Ascending aorta (tissue), 2 donors: ENCODE data around the gene CNOT9. TPM values are rescaled to one million over a fixed set of nuclear protein-coding genes. Genes with fewer than 3 reads are reported as not detected.
"Not testable (repeated sequence)": the region's sequence is repeated elsewhere in the genome, so short reads cannot be mapped to it uniquely, and the experiment has no call there.

ENCODE experiments used
- DNase-seq, 2 donors: peaks; one replicate each; pipeline ENCODE4 v3.0.0-alpha.2; 2019; ENCODE audit warnings: low spot score in 2 of 2
- H3K27ac ChIP-seq, 2 donors: fragments of 200-600 bp; sonication (generic); one replicate each; pipeline ENCODE4 v1.5.1; 2016 to 2017; ENCODE audit warnings: mild to moderate bottlenecking in 1 of 2
- H3K27me3 ChIP-seq: fragments of 200-600 bp; sonication (generic); one replicate; pipeline ENCODE4 v1.5.1; 2017
- H3K36me3 ChIP-seq, 2 donors: fragments of 200-600 bp; sonication (generic); one replicate each; pipeline ENCODE4 v1.5.1; 2016
- H3K4me1 ChIP-seq, 2 donors: fragments of 200-600 bp; sonication (generic); one replicate each; pipeline ENCODE4 v1.5.1; 2016 to 2017; ENCODE audit warnings: mild to moderate bottlenecking in 1 of 2
- H3K4me3 ChIP-seq, 2 donors: fragments of 200-600 bp; sonication (generic); one replicate each; pipeline ENCODE4 v1.5.1; 2016 to 2017; ENCODE audit warnings: mild to moderate bottlenecking in 1 of 2
- H3K9me3 ChIP-seq, 2 donors: fragments of 200-600 bp; sonication (generic); one replicate each; pipeline ENCODE4 v1.5.1; 2016
- intact Hi-C: fragments of 100-400 bp; cut with DNase I; formaldehyde crosslinking; loops from one replicate; pipeline ENCODE4 v1.15.1; 2023
- total RNA-seq: library from RNA; depleted of rRNA; stranded (reverse); fragments of >200 nt; gene quantifications from one replicate; pipeline ENCODE4 v1.1.0, GENCODE V29; 2016
- TF ChIP-seq, protein P1 (sequence below), 3 experiments: fragments of 200-600 bp in 2 of 3; fragments of 450-650 bp in 1 of 3; sonication (generic) in 2 of 3; IDR thresholded peaks; one replicate each; pipeline ENCODE4 v1.5.1; 2016 to 2019; ENCODE audit warnings: antibody characterized with exemption in 3 of 3, mild to moderate bottlenecking in 1 of 3, moderate library complexity in 1 of 3

The CNOT9 gene, protein sequence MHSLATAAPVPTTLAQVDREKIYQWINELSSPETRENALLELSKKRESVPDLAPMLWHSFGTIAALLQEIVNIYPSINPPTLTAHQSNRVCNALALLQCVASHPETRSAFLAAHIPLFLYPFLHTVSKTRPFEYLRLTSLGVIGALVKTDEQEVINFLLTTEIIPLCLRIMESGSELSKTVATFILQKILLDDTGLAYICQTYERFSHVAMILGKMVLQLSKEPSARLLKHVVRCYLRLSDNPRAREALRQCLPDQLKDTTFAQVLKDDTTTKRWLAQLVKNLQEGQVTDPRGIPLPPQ
- total RNA-seq = 46.7 TPM

DNA sequence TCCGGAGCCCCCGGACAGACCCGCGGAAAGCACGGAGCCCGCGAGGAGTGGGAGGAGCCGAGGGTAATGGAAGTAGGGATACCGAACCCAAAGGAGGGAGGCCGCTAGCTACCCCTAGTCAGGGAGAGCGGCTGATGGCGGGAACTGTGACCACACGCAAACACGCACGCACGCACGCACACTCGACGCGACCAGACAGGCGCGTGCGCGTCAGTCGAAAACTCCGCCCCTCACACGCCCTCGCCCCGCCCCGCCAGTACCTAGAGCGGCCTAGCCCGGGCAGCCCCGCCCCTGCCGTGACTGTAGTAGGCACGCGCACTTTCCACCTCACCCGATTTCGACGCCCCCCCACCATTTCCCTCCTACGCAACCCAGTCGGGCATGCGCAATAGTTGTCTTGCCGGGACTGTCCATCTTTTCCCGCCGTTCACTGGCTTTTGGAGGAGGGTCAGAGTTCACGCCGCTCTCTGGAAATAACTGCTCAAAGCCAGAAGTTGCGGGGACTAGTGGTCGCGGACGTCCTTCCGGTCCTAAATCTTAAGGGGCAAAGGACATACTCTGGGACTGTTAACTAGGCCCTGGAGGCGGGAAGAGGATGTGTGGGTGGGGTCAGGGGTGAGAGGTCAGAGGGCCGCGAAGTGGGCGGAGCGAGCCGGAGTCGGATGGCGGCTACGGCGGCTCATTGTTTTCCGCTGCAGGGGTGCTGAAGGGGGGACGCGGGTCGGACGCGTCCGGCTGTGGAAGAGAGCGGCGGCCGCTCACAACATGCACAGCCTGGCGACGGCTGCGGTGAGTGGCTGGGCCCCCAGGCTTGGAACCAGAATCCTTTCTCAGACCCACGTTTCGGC lies at the start of gene CNOT9, which contains the start of gene USP37:
CNOT9 (plus strand) TSS at position 650 of the 848 bp plus-strand sequence; CDS start at position 766, 116 bp downstream.
USP37 (minus strand) TSS at position 162 of the 848 bp plus-strand sequence. CDS start 9,698 bp downstream, outside the sequence.
- peak; percentile 96 to 100 for DNase-seq
- peaks cover 0 to 6% of the 10 kb centered on the region in 2 donors for H3K36me3 ChIP-seq
- intact Hi-C loops = loop anchor here (1.0 to 5.0 kb wide), 5 partner anchors 142 to 296 kb away; partner anchors contain the start of genes AAMP, PNKD and TTLL4
- no peaks in the 10 kb centered on the region for H3K27me3 ChIP-seq
- H3K4me1 ChIP-seq = peaks cover 5 to 26% of the 10 kb centered on the region in 2 donors
- peak within 1 kb of the TSS; percentile 91 to 95 for H3K27ac ChIP-seq
- peak within 1 kb of the TSS; percentile 75 to 89 for H3K4me3 ChIP-seq
- no peaks in the 10 kb centered on the region for H3K9me3 ChIP-seq
- TF ChIP-seq, protein P1, sequence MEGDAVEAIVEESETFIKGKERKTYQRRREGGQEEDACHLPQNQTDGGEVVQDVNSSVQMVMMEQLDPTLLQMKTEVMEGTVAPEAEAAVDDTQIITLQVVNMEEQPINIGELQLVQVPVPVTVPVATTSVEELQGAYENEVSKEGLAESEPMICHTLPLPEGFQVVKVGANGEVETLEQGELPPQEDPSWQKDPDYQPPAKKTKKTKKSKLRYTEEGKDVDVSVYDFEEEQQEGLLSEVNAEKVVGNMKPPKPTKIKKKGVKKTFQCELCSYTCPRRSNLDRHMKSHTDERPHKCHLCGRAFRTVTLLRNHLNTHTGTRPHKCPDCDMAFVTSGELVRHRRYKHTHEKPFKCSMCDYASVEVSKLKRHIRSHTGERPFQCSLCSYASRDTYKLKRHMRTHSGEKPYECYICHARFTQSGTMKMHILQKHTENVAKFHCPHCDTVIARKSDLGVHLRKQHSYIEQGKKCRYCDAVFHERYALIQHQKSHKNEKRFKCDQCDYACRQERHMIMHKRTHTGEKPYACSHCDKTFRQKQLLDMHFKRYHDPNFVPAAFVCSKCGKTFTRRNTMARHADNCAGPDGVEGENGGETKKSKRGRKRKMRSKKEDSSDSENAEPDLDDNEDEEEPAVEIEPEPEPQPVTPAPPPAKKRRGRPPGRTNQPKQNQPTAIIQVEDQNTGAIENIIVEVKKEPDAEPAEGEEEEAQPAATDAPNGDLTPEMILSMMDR (IDR thresholded peaks at IDR 0.05) = no peak

DNA sequence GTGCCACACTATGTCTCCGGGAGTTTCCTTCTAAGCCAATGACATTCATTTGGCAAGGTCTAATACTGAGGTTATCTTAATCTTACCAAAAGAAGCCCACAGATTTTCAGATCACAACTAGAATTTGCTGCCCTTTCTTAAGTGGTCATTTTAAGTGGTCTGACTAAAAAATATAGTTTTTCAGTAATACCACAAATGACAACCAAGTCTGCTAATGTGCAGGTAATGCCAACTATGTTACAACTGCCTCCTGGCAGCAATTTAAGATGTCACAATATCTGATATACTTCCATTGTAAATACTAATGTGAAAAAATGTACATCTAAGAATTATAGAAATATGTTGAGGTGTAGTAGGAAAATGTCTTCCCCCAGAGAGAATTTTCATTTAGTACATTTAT lies 49.8 kb upstream of the CNOT9 start:
- intact Hi-C loops = no loop called here
- TF ChIP-seq, protein P1 (IDR thresholded peaks at IDR 0.05) = no peak
- DNase-seq = no peak
- H3K4me1 ChIP-seq = no peaks in the 10 kb centered on the region
- no peaks in the 10 kb centered on the region for H3K9me3 ChIP-seq
- H3K27ac ChIP-seq = no peak overlapping the region
- H3K4me3 ChIP-seq = no peak overlapping the region
- H3K27me3 ChIP-seq = no peaks in the 10 kb centered on the region
- peaks cover under 1 to 12% of the 10 kb centered on the region in 2 donors for H3K36me3 ChIP-seq

DNA sequence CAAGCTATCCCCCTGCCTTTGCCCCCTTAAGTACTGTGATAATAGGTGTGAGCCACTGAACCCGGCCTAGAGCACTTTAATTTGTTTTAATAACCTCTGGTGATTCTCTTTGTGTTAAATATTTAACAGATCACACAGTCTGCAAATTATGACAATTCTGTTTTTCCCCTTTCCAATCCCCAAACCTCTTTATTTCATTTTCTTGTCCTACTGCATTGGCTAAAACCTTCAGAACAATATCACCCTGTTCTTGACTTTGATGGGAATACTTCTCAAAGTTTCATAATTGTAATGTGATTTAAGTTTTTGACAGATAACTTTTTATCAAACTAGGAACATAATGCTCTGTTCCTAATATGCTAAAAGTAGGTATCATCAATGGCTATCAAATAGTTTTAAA lies 45.0 kb upstream of the CNOT9 start:
- intact Hi-C loops = no loop called here
- no peak overlapping the region for H3K4me3 ChIP-seq
- no peaks in the 10 kb centered on the region for H3K9me3 ChIP-seq
- TF ChIP-seq, protein P1 (IDR thresholded peaks at IDR 0.05) = no peak
- no peaks in the 10 kb centered on the region for H3K4me1 ChIP-seq
- DNase-seq = no peak
- no peak overlapping the region for H3K27ac ChIP-seq
- no peaks in the 10 kb centered on the region for H3K27me3 ChIP-seq
- H3K36me3 ChIP-seq = peaks cover 18 to 51% of the 10 kb centered on the region in 2 donors

DNA sequence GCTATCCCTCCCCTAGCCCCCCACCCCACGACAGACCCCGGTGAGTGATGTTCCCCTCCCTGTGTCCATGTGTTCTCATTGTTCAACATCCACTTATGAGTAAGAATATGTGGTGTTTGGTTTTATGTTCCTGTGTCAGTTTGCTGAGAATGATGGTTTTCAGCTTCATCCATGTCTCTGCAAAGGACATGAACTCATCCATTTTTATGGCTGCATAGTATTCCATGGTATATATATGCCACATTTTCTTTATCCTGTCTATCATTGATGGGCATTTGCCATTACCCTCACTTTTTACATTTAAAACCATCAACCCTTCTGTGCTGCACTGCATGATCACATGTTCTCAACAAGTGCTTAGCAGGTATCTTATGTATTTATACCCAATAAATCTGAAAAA lies 40.2 kb upstream of the CNOT9 start:
- H3K27me3 ChIP-seq, DNase-seq, H3K27ac ChIP-seq, intact Hi-C loops, H3K4me1 ChIP-seq, H3K9me3 ChIP-seq, H3K4me3 ChIP-seq: not testable (repeated sequence)
- H3K36me3 ChIP-seq = peaks cover 45 to 86% of the 10 kb centered on the region in 2 donors

DNA sequence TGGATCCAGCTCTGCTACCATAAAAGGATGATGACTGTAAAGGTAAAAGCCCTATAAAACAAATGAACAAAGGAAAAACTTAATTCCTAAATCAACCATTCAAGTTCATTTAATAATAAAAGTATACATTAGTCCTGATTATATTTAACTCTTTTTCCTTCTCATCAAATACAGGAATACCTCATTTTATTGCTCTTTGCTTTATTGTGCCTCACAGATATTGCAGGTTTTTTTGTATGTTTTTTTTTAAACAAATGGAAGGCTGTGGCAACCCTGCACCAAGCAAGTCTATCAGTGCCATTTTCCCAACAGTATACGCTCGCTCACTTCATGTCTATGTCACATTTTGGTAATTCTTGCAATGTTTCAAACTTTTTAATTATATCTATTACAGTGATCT lies 38.6 kb upstream of the CNOT9 start:
- no peaks in the 10 kb centered on the region for H3K27me3 ChIP-seq
- H3K4me3 ChIP-seq = no peak overlapping the region
- H3K4me1 ChIP-seq = no peaks in the 10 kb centered on the region
- no peak for DNase-seq
- intact Hi-C loops = no loop called here
- H3K27ac ChIP-seq = no peak overlapping the region
- peaks cover 50 to 83% of the 10 kb centered on the region in 2 donors for H3K36me3 ChIP-seq
- H3K9me3 ChIP-seq = no peaks in the 10 kb centered on the region
- TF ChIP-seq, protein P1 (IDR thresholded peaks at IDR 0.05) = no peak
